Astrocyte of the hippocampus (primary cell): Measurements from ENCODE around the gene MED14.

Experiments used
- DNase-seq: peaks from one replicate; pipeline ENCODE4 v3.0.0; 2011; ENCODE audit warnings: low read depth, low spot score

The MED14 gene

GRCh38 chrX:40663880-40664630 lies 71.3 kb downstream of the MED14 start:
- DNase-seq = peak; percentile 53

- no peak for DNase-seq
These were observed 72.1 kb downstream of the MED14 start for GRCh38 chrX:40663078-40663740.

- no peak for DNase-seq
These were observed 73.9 kb downstream of the MED14 start for GRCh38 chrX:40661489-40661888.

- no peak for DNase-seq
These were observed 75.0 kb downstream of the MED14 start for GRCh38 chrX:40660381-40660780.

GRCh38 chrX:40653535-40653934 lies 81.8 kb downstream of the MED14 start:
- no peak for DNase-seq

GRCh38 chrX:40652664-40653063 lies 82.7 kb downstream of the MED14 start:
- DNase-seq = no peak

GRCh38 chrX:40651620-40652223 lies 83.6 kb downstream of the MED14 start:
- peak; percentile 82 for DNase-seq

- DNase-seq = peak; percentile 97
These were observed 87.8 kb downstream of the MED14 start, which contains the start of gene CXorf38 for GRCh38 chrX:40647307-40648197. Gene CXorf38, minus strand, starts transcription at chrX:40647561. Its CDS starts 41 bp downstream, at chrX:40647520.

GRCh38 chrX:40646489-40647306 lies 88.6 kb downstream of the MED14 start:
- DNase-seq = peak; percentile 33

- peak; percentile 77 for DNase-seq
These were observed 90.5 kb downstream of the MED14 start for GRCh38 chrX:40644821-40645358.

- no peak for DNase-seq
These were observed 91.2 kb downstream of the MED14 start for GRCh38 chrX:40644176-40644575.

GRCh38 chrX:40637687-40638086 lies 97.7 kb downstream of the MED14 start:
- DNase-seq = no peak

- no peak for DNase-seq
These were observed 103.1 kb downstream of the MED14 start for GRCh38 chrX:40632199-40632598.

- no peak for DNase-seq
These were observed 106.8 kb downstream of the MED14 start for GRCh38 chrX:40628506-40628905.

GRCh38 chrX:40625294-40625693 lies 110.0 kb downstream of the MED14 start:
- DNase-seq = no peak

GRCh38 chrX:40623665-40624064 lies 111.7 kb downstream of the MED14 start:
- no peak for DNase-seq

- DNase-seq = no peak
These were observed 112.2 kb downstream of the MED14 start, which contains the start of gene MPC1L for GRCh38 chrX:40623139-40623536. Gene MPC1L, plus strand, starts transcription at chrX:40623428. Its CDS starts 138 bp downstream, at chrX:40623566.

GRCh38 chrX:40622479-40623138 lies 112.7 kb downstream of the MED14 start:
- DNase-seq = no peak

- DNase-seq = no peak
These were observed 117.8 kb downstream of the MED14 start for GRCh38 chrX:40617566-40617965.

- DNase-seq = no peak
These were observed 119.4 kb downstream of the MED14 start for GRCh38 chrX:40615976-40616375.
